GDM1 (cell line): ENCODE data around the gene MYOZ2.
"Not testable (repeated sequence)": the region's sequence is repeated elsewhere in the genome, so short reads cannot be mapped to it uniquely, and the experiment has no call there.

Experiments
- DNase-seq: peaks from one replicate; lab custom pipeline; 2025; lab: John Stamatoyannopoulos, UW

Gene MYOZ2

GRCh38 chr4:119128148-119128547 is 7.5 kb upstream of the MYOZ2 start:
- no peak for DNase-seq

GRCh38 chr4:119130365-119131065 is 5.1 kb upstream of the MYOZ2 start:
- no peak for DNase-seq

- DNase-seq = no peak
Observed at GRCh38 chr4:119131164-119131563, 4.5 kb upstream of the MYOZ2 start.

DNA sequence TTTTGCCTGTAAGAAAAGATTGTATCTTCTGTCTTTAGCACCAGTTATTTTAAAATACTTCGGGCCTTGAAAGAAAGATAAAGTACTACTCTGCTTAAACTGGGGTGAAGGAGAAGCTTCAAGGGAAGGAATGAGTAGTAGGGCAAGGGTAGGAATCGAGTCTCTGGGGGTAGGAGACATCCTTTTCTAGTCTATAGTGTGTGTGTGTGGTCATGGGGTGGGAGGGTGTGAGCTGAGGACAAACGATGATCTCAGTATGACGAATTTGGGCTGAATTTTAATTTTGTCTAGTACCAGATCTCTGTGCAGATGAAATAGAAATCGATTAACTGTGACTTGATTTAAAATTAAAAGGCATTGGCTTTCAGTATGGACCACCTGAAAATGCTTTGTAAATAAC is 3.3 kb upstream of the MYOZ2 start:
- no peak for DNase-seq

DNA sequence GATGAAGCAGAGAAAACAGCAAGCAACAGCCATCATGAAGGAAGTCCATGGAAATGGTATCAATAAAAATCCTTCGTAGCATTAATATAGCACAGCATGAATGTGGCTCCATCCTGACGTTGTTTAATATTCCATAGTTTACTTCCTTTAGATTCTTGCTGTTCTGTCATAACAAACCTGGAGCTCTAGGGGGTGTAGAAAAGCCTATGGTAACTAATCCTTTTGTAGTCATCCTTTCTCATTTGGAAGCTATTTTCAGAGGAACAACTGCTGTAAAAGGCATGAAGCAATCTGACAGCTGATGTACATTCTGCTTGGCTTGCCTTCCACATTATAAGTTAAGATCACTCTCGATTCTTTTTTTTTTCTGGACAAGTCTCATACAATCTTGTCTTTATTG is 914 bp downstream of the MYOZ2 start:
- no peak for DNase-seq

- no peak for DNase-seq
Observed at GRCh38 chr4:119138046-119138445, 2.4 kb downstream of the MYOZ2 start.

- no peak for DNase-seq
Observed at GRCh38 chr4:119139311-119139710, 3.7 kb downstream of the MYOZ2 start.

GRCh38 chr4:119139822-119140252 is 4.2 kb downstream of the MYOZ2 start:
- peak; percentile 27 for DNase-seq

DNA sequence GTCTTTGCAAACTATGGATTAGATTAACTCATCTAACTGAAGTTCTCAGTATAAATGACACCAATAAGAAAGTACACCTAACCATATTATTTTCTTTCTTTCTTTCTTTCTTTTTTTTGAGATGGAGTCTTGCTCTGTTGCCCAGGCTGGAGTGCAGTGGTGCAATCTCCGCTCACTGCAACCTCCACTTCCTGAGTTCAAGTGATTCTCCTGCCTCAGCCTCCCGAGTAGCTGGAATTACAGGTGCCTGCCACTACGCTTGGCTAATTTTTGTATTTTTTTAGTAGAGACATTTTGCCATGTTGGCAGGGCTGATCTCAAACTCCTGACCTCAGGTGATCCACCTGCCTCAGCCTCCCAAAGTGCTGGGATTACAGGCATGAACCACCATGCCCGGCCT is 5.7 kb downstream of the MYOZ2 start:
- not testable (repeated sequence) for DNase-seq

DNA sequence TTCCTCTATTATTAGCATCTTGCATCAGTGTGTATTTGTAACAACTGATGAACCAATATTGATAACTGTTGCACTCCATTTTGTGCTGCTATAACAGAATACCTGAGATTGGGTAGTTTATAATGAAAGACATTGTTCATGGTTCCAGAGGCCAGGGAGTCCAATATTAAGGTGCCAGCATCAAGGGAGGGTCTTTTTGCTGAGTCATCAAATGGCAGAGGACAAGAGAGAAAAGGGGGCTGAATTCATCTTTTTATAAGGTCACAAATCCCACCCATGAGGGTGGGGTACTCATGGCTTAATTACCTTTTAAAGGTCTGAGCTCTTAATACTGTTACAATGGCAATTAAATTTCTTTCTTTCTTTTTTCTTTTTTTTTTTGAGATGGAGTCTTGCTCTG is 7.2 kb downstream of the MYOZ2 start:
- DNase-seq = no peak

- DNase-seq = not testable (repeated sequence)
Observed at GRCh38 chr4:119143341-119143740, 7.7 kb downstream of the MYOZ2 start.

DNA sequence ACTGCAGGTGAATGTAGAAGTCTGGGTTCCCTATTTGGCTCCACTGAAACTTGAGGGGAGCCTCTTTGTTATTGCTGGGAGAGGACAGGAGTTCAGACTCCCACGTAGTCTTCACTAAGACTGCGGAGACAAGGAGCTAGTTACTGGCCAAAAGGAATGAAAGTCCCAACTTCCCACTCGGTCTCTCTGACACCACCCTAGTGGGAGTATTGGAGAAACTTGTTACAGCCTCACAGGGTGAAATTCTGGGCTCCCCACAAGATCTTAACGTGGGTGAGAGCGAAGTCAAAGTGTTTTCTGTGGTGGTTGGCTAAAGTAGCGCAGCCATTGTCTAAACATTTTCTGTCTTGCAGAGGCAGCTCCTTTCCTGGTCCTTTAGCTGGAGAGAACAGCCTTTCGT is 13.5 kb downstream of the MYOZ2 start:
- DNase-seq = no peak

DNA sequence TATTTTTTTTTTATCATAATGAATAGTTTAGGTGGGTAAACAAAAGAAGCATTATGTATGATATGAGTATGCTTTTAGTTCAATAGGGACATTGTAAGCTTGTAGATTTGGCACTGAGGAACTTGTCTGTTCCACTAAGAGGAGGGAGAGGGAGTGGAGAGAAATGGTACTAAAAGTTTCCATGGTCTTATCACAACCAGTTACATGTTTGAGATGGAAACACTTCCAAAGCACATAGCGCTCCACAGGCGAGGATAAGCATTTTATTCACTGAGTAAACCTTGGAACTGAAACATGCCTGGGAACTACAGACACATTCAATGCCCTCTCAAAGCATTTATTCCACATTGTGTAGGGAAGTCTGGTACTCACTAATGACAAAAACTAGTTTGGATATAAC is 15.5 kb downstream of the MYOZ2 start:
- no peak for DNase-seq

DNA sequence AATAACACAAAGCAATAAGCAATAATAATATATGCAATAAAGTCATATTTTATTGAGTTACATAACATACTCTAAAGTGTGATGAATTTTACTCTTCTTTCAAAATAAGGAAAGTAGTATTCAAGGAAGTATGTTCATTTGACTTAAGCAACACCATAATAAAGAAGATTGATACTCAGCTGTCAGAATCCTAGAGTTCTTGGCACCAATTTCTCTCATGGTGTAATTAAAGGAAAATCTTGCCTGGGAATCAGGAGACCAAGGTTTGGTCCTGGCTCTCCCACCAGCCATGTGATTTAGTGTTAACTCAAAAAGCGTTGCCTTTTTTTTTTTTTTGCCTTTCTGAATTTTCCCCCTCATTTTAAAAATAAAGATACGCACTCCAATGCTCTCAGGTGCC is 17.1 kb downstream of the MYOZ2 start:
- no peak for DNase-seq

GRCh38 chr4:119162174-119162573 is 26.5 kb downstream of the MYOZ2 start:
- no peak for DNase-seq

DNA sequence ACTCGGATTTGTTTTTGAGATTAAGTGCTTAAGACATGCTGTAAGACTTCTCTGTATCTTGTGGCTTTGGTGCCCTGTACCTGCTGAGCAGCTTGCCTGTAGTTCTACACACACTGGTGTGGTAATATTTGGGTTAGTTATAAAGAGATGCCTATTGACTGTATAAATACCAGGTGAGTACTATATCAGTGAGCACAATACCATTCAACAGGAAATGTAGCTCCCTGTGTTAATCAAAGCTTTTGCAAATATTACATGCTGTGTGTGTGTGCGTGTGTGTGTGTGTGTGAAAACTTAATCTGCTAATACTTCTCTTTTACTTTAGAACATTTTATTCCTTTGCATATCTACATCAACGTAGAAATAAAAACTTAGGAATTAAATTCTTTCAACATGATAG is 30.1 kb downstream of the MYOZ2 start:
- DNase-seq = no peak

- no peak for DNase-seq
Observed at GRCh38 chr4:119170195-119170594, 34.6 kb downstream of the MYOZ2 start.

- no peak for DNase-seq
Observed at GRCh38 chr4:119172223-119172622, 36.6 kb downstream of the MYOZ2 start.

GRCh38 chr4:119173729-119174361 is 38.2 kb downstream of the MYOZ2 start:
- not testable (repeated sequence) for DNase-seq

- DNase-seq = no peak
Observed at GRCh38 chr4:119179011-119179410, 43.4 kb downstream of the MYOZ2 start.

- DNase-seq = no peak
Observed at GRCh38 chr4:119184128-119184527, 48.5 kb downstream of the MYOZ2 start.

DNA sequence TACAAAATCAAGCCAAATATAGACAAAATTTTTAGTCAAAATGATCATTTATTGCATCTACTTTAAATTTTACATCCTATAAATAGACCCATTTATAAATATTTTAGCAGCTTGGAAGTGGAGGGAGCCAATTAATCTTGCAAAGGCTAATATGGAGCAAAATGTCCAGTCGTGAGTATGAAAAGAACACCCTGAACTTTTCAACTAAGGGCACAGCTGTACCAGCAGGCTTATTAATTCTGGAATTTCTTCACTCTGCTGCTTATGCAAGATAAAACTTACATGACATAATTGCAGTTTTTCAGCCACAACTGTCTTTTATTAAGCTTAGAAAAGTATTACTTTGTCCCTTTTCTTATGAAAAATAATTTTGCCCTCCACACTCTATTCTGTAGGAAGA is 54.0 kb downstream of the MYOZ2 start:
- DNase-seq = no peak

DNA sequence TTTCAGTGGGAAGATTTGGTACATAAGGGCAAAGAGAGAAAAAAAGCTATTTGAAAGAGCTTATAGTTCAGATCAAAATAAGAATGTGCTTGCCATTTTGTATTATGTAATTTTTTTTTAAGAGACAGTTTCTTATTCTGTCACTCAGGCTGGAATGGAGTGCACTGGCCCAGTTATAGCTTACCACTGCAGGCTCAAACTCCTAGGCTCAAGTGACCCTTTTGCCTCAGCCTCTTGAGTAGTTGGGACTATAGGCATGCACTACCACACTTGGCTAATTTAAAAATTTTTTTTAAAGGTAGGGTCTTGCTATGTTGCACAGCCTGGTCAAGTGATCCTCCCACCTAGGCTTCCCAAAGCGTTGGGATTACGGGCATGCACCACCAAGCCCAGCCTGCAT is 54.7 kb downstream of the MYOZ2 start:
- no peak for DNase-seq

DNA sequence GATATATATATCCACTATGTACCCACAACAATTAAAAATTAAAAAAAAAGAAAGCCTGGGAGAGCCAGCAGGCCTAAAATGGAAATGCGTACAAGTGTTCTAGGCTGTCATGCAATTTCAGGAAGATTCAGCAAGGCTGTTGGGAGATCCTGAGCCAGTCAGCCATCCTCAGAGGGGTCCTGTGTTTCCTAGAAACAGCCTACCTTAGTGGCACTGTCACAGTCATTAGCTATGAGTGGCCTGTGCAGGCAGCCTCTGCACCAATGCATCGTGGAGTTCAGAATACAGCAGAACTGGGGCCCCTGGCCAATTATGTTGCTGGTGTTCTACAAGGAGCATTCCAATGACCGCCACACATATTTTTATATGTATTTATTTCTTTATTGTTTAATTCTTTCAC is 55.9 kb downstream of the MYOZ2 start:
- DNase-seq = no peak
